NCI-H526 treated with DMSO at 0.1 percent for 48 hours (cell line): ENCODE data around the gene KCNQ1.
"Not testable (repeated sequence)": the region's sequence is repeated elsewhere in the genome, so short reads cannot be mapped to it uniquely, and the experiment has no call there.

Experiments used
- DNase-seq: peaks from one replicate; lab custom pipeline; 2025; lab: John Stamatoyannopoulos, UW

Gene KCNQ1

GRCh38 chr11:2472428-2473186 is 27.8 kb downstream of the KCNQ1 start:
- no peak for DNase-seq

- no peak for DNase-seq
Observed at GRCh38 chr11:2473361-2474058, 28.7 kb downstream of the KCNQ1 start.

GRCh38 chr11:2474059-2474901 is 29.5 kb downstream of the KCNQ1 start:
- DNase-seq: no peak

GRCh38 chr11:2475136-2475918 is 30.5 kb downstream of the KCNQ1 start:
- DNase-seq: no peak

- no peak for DNase-seq
Observed at GRCh38 chr11:2477254-2477653, 32.4 kb downstream of the KCNQ1 start.

GRCh38 chr11:2477936-2478335 is 33.1 kb downstream of the KCNQ1 start:
- no peak for DNase-seq

- not testable (repeated sequence) for DNase-seq
Observed at GRCh38 chr11:2480067-2480873, 35.5 kb downstream of the KCNQ1 start.

- no peak for DNase-seq
Observed at GRCh38 chr11:2480874-2481220, 36.0 kb downstream of the KCNQ1 start.

GRCh38 chr11:2481253-2481652 is 36.4 kb downstream of the KCNQ1 start:
- DNase-seq: no peak

GRCh38 chr11:2482204-2482603 is 37.4 kb downstream of the KCNQ1 start:
- no peak for DNase-seq

GRCh38 chr11:2482745-2483144 is 37.9 kb downstream of the KCNQ1 start:
- DNase-seq: no peak

- no peak for DNase-seq
Observed at GRCh38 chr11:2483426-2483825, 38.6 kb downstream of the KCNQ1 start.

GRCh38 chr11:2484576-2485125 is 39.8 kb downstream of the KCNQ1 start:
- DNase-seq: no peak

GRCh38 chr11:2488004-2488403 is 43.2 kb downstream of the KCNQ1 start:
- no peak for DNase-seq

- no peak for DNase-seq
Observed at GRCh38 chr11:2489083-2489482, 44.3 kb downstream of the KCNQ1 start.

GRCh38 chr11:2497951-2498350 is 53.1 kb downstream of the KCNQ1 start:
- DNase-seq: not testable (repeated sequence)

- no peak for DNase-seq
Observed at GRCh38 chr11:2498750-2499149, 53.9 kb downstream of the KCNQ1 start.

GRCh38 chr11:2507212-2507901 is 62.5 kb downstream of the KCNQ1 start:
- no peak for DNase-seq

- DNase-seq: no peak
Observed at GRCh38 chr11:2507945-2508749, 63.3 kb downstream of the KCNQ1 start.
